HG03196 (cell line): Measurements from ENCODE around the gene MST1.

Source experiments
- ATAC-seq: cut with Tn5 transposase; IDR thresholded peaks from one replicate; pipeline ENCODE4 v1.9.1; 2021; ENCODE audit not compliant: unreplicated experiment

The MST1 gene

GRCh38 chr3:49689046-49689907, at the start of gene MST1, which contains the start of gene RNF123:
TSS of gene MST1 (minus strand) at chr3:49689474. CDS start at chr3:49688691, 783 bp downstream.
TSS of gene RNF123 (plus strand) at chr3:49689557. CDS start at chr3:49691166, 1,609 bp downstream.
- ATAC-seq = peak; percentile 56

GRCh38 chr3:49738067-49738713, 48.9 kb upstream of the MST1 start:
- ATAC-seq = no peak

GRCh38 chr3:49734752-49735151, 45.5 kb upstream of the MST1 start:
- no peak for ATAC-seq

GRCh38 chr3:49733551-49733950, 44.3 kb upstream of the MST1 start:
- no peak for ATAC-seq

- no peak for ATAC-seq
Observed at GRCh38 chr3:49732597-49732996, 43.3 kb upstream of the MST1 start.

GRCh38 chr3:49729966-49730609, 40.8 kb upstream of the MST1 start:
- ATAC-seq = no peak

GRCh38 chr3:49727924-49728361, 38.7 kb upstream of the MST1 start:
- ATAC-seq = no peak

- ATAC-seq = no peak
Observed at GRCh38 chr3:49727154-49727923, 38.1 kb upstream of the MST1 start.

GRCh38 chr3:49725906-49726681, 36.8 kb upstream of the MST1 start:
- no peak for ATAC-seq

- ATAC-seq = no peak
Observed at GRCh38 chr3:49724586-49724985, 35.3 kb upstream of the MST1 start.

- ATAC-seq = peak; percentile 70
Observed at GRCh38 chr3:49723628-49724551, 34.6 kb upstream of the MST1 start, which contains the start of gene GMPPB. TSS of gene GMPPB (minus strand) at chr3:49723951. CDS start at chr3:49723726, 225 bp downstream.

- ATAC-seq = no peak
Observed at GRCh38 chr3:49723296-49723627, 34.0 kb upstream of the MST1 start.

- ATAC-seq = no peak
Observed at GRCh38 chr3:49722896-49723295, 33.6 kb upstream of the MST1 start.

GRCh38 chr3:49721896-49722781, 32.9 kb upstream of the MST1 start:
- ATAC-seq = no peak

- no peak for ATAC-seq
Observed at GRCh38 chr3:49721596-49721895, 32.3 kb upstream of the MST1 start.

GRCh38 chr3:49720855-49721595, 31.8 kb upstream of the MST1 start:
- ATAC-seq = no peak

- peak; percentile 47 for ATAC-seq
Observed at GRCh38 chr3:49719214-49719884, 30.1 kb upstream of the MST1 start, which contains the start of gene AMIGO3. TSS of gene AMIGO3 (minus strand) at chr3:49719684. CDS start at chr3:49719465, 219 bp downstream.
